Measurements from ENCODE around the gene SLC34A2.
"Not testable (repeated sequence)": the region's sequence is repeated elsewhere in the genome, so short reads cannot be mapped to it uniquely, and the experiment has no call there.

The SLC34A2 gene

GRCh38 chr4:25650311-25650710 lies 5.3 kb upstream of the SLC34A2 start:
- no peak for DNase-seq (ENCODE audit: low read depth)
- TF ChIP-seq CTCF (IDR thresholded peaks at IDR 0.05; ENCODE audit: control insufficient read depth, extremely low read depth, insufficient read depth), result no peak
- H3K4me3 ChIP-seq (ENCODE audit: low read depth, low read length), result no peak overlapping the region

GRCh38 chr4:25651682-25652081 lies 4.0 kb upstream of the SLC34A2 start:
- H3K4me3 ChIP-seq (ENCODE audit: low read depth, low read length), result no peak overlapping the region
- no peak for TF ChIP-seq CTCF (IDR thresholded peaks at IDR 0.05; ENCODE audit: control insufficient read depth, extremely low read depth, insufficient read depth)
- DNase-seq (ENCODE audit: low read depth), result no peak

- no peak for DNase-seq (ENCODE audit: low read depth)
- no peak overlapping the region for H3K4me3 ChIP-seq (ENCODE audit: low read depth, low read length)
- no peak for TF ChIP-seq CTCF (IDR thresholded peaks at IDR 0.05; ENCODE audit: control insufficient read depth, extremely low read depth, insufficient read depth)
Observed at GRCh38 chr4:25654031-25654970, 1.4 kb upstream of the SLC34A2 start.

GRCh38 chr4:25656031-25656430 lies 380 bp downstream of the SLC34A2 start:
- no peak for TF ChIP-seq CTCF (IDR thresholded peaks at IDR 0.05; ENCODE audit: control insufficient read depth, extremely low read depth, insufficient read depth)
- no peak overlapping the region for H3K4me3 ChIP-seq (ENCODE audit: low read depth, low read length)
- DNase-seq (ENCODE audit: low read depth), result no peak

- TF ChIP-seq CTCF (IDR thresholded peaks at IDR 0.05; ENCODE audit: control insufficient read depth, extremely low read depth, insufficient read depth), result no peak
- no peak for DNase-seq (ENCODE audit: low read depth)
- no peak overlapping the region for H3K4me3 ChIP-seq (ENCODE audit: low read depth, low read length)
Observed at GRCh38 chr4:25658357-25658771, 2.7 kb downstream of the SLC34A2 start.

GRCh38 chr4:25658777-25659176 lies 3.1 kb downstream of the SLC34A2 start:
- DNase-seq (ENCODE audit: low read depth), result no peak
- H3K4me3 ChIP-seq (ENCODE audit: low read depth, low read length), result no peak overlapping the region
- TF ChIP-seq CTCF (IDR thresholded peaks at IDR 0.05; ENCODE audit: control insufficient read depth, extremely low read depth, insufficient read depth), result no peak

- not testable (repeated sequence) for H3K4me3 ChIP-seq (ENCODE audit: low read depth, low read length); DNase-seq (ENCODE audit: low read depth)
Observed at GRCh38 chr4:25661441-25661840, 5.8 kb downstream of the SLC34A2 start.
